ENCODE data around the gene IL1B. TPM values are rescaled to one million over a fixed set of nuclear protein-coding genes. Genes with fewer than 3 reads are reported as not detected.
A peak's percentile ranks its signal among the peaks of the same experiment; 100 is the strongest.

IL1B gene
- total RNA-seq, 6 experiments from 2014 or later, result 0.19 to 4.1 (median 0.49) TPM; not detected in 1

DNA sequence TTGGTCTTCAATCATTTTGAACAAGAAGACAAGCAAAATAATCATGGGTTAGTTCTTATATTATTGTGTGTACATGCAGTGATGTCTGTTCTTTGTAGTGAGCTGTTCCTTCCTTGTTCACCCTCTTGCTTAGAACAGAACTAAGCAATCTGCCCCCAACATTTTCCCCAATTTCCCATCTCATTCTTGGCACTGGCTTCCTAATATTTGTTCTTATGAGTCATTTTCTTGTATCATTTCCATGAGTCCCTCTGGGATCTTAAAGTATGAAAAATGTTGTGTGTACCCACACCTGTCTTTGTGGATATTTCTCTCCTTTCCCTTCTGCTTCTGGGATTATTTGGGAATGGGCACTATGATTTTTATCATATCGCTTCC lies 3.5 kb upstream of the IL1B start:
- H3K27ac ChIP-seq, result no peak overlapping the region
- TF ChIP-seq CTCF (IDR thresholded peaks at IDR 0.05), result no peak
- no peak for ATAC-seq

DNA sequence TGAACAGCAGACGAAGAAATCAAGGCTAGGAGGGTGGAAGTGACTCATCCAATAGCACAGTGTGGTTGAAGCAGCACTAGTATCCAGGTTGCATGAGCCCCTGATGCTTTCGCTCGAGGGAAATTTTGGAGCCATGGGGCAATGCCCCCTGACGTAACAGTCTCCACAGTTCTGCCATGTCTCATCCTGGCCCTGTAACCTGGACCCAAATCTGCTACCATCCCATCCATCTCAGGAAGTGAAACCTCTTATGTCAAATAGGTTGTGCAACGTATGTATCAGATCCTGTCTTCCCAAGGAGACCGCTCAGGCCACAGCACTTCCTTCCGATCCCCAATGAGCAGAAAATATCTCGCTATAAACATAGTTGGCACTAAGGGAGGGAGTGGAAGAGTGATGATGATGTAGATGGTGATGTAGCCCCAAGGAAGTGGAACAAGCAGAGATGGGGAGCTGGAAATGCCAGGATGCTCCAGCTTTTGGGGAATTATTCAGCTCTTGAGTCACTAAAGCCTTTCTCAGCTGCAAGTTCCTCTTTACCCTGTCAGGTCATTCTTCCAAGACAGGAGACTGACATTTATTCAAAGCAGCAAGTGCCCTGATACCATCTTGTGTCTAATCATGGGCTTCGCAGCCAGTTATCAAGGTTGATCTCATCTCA lies 3.0 kb upstream of the IL1B start:
- intact Hi-C loops (cut with DNase I), result no loop called here
- no peaks in the 10 kb centered on the region for H3K9me3 ChIP-seq
- ATAC-seq, result peak in 2 of 4 donors; percentile 12 to 28
- no peaks in the 10 kb centered on the region for H3K27me3 ChIP-seq
- no peak overlapping the region for H3K4me3 ChIP-seq
- H3K4me1 ChIP-seq, result peaks cover 0 to 8% (median 1%) of the 10 kb centered on the region in 4 donors
- no peaks in the 10 kb centered on the region for H3K36me3 ChIP-seq
- H3K27ac ChIP-seq, result no peak overlapping the region
- TF ChIP-seq CTCF (IDR thresholded peaks at IDR 0.05) (no peak), POLR2A (IDR thresholded peaks at IDR 0.05) (no peak)
- DNase-seq, result no peak
- 65% methylated on average over 6 of the region's 9 CpGs for WGBS (ENCODE audit: insufficient coverage, low coverage, low lambda C conversion rate, missing lambda C conversion rate)

More for the DNA sequence above, 3.5 kb upstream of the IL1B start:
- H3K27me3 ChIP-seq, result no peaks in the 10 kb centered on the region
- peaks cover 0 to 4% (median 0%) of the 10 kb centered on the region in 4 donors for H3K4me1 ChIP-seq
- H3K4me3 ChIP-seq, result no peak overlapping the region
- WGBS (ENCODE audit: insufficient coverage, low coverage, low lambda C conversion rate, missing lambda C conversion rate), result 100% methylated on average over 1 of the region's 1 CpG
- intact Hi-C loops (cut with DNase I), result no loop called here
- no peaks in the 10 kb centered on the region for H3K9me3 ChIP-seq
- H3K36me3 ChIP-seq, result no peaks in the 10 kb centered on the region
- DNase-seq, result no peak

DNA sequence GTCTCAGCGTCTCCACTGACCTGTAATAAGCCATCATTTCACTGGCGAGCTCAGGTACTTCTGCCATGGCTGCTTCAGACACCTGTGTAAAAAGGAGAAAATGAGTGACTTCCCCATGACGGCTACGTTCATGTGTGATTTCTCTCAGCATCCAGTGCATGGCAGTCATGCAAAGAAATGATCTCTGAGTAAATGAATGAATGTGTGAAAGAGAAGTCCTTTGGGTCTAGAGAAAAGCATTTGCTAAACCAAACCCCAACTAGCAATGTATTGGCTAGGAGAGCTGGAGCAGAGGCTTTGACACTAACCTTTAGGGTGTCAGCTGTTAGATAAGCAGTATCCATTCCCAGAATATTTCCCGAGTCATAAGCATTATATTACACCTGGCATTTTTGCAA lies 417 bp downstream of the IL1B start:
- intact Hi-C loops (cut with DNase I), result no loop called here
- no peaks in the 10 kb centered on the region for H3K36me3 ChIP-seq
- H3K27me3 ChIP-seq, result no peaks in the 10 kb centered on the region
- ATAC-seq (no peak), DNase-seq (no peak)
- no peaks in the 10 kb centered on the region for H3K9me3 ChIP-seq
- no peak overlapping the region for H3K4me3 ChIP-seq
- H3K4me1 ChIP-seq, result peaks cover 0 to 11% (median 5%) of the 10 kb centered on the region in 4 donors
- no peak overlapping the region for H3K27ac ChIP-seq
- 68% methylated on average over 5 of the region's 5 CpGs for WGBS (ENCODE audit: insufficient coverage, low coverage, low lambda C conversion rate, missing lambda C conversion rate)
- TF ChIP-seq CTCF (IDR thresholded peaks at IDR 0.05), result no peak
- no peak for TF ChIP-seq POLR2A (IDR thresholded peaks at IDR 0.05)

GRCh38 chr2:112835536-112836162 lies 930 bp downstream of the IL1B start:
- H3K4me3 ChIP-seq, result peak overlapping the region in 1 of 3 donors; percentile 10
- intact Hi-C loops (cut with DNase I), result no loop called here
- H3K36me3 ChIP-seq, result no peaks in the 10 kb centered on the region
- WGBS (ENCODE audit: insufficient coverage, low coverage, low lambda C conversion rate, missing lambda C conversion rate), result no CpG with 5 or more reads among the region's 1 CpG
- no peak for ATAC-seq
- DNase-seq, result no peak
- no peaks in the 10 kb centered on the region for H3K27me3 ChIP-seq
- no peaks in the 10 kb centered on the region for H3K9me3 ChIP-seq
- peaks cover 0 to 11% (median 5%) of the 10 kb centered on the region in 4 donors for H3K4me1 ChIP-seq
- no peak overlapping the region for H3K27ac ChIP-seq
- TF ChIP-seq CTCF (IDR thresholded peaks at IDR 0.05) (no peak), POLR2A (IDR thresholded peaks at IDR 0.05) (no peak)

Measured in right lobe of liver (tissue), 6 donors.